ENCODE results near the gene HLA-A.

DNA sequence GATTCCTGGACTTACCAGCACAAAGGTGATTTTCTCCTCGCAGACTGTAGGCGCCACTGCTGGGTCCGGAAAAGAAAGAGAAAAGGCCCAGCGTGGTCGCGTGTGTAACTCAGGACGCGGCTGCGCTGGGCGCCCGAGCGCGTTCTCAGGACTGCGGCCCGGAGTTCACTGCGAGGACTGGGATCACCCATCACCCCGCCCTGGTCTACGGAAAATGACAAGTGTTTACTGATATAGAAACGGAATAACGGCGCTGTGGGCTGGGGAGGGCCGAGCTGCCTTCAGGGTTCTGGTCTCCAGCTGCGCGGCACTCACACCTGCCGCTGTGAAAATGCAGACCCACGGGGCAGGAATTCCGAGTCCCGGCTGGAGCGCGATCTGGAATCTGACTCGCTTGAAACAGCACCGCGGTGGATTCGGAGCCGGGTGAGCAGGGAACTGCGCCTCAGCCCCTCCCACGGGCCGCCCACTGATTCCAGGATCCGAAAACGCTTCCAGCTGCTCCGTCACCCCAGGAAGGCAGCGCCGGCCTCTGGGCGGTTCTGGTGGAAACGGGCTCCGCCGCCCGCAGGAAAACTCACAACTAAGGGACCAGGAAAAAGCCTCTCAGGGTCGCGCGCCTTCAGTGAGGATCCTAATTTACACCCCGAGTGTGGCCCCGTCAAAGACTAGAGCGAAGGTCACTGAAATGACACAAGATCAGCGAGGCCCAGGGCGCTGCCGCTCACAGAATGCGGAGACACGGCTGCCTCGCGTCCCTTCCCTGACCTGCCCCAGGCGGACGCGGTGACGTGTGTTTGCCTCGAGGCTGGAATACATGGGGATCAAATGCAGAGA is 34.5 kb downstream of the HLA-A start:
- TF ChIP-seq, protein P1, sequence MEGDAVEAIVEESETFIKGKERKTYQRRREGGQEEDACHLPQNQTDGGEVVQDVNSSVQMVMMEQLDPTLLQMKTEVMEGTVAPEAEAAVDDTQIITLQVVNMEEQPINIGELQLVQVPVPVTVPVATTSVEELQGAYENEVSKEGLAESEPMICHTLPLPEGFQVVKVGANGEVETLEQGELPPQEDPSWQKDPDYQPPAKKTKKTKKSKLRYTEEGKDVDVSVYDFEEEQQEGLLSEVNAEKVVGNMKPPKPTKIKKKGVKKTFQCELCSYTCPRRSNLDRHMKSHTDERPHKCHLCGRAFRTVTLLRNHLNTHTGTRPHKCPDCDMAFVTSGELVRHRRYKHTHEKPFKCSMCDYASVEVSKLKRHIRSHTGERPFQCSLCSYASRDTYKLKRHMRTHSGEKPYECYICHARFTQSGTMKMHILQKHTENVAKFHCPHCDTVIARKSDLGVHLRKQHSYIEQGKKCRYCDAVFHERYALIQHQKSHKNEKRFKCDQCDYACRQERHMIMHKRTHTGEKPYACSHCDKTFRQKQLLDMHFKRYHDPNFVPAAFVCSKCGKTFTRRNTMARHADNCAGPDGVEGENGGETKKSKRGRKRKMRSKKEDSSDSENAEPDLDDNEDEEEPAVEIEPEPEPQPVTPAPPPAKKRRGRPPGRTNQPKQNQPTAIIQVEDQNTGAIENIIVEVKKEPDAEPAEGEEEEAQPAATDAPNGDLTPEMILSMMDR (IDR thresholded peaks at IDR 0.05): peak; percentile 6 to 33 (median 20)
- TF ChIP-seq POLR2A (IDR thresholded peaks at IDR 0.05): peak; percentile 55

Data from right lobe of liver (tissue), 4 donors.